Measurements from ENCODE around the gene FAM217B.

The FAM217B gene

GRCh38 chr20:59984541-59984940 lies 44.4 kb downstream of the FAM217B start:
- no peak overlapping the region for H3K4me3 Mint-ChIP-seq
- peaks cover 11% of the 10 kb centered on the region for H3K4me1 Mint-ChIP-seq
- H3K27ac Mint-ChIP-seq, result no peak overlapping the region
- no peaks in the 10 kb centered on the region for H3K27me3 Mint-ChIP-seq
- peaks cover 27% of the 10 kb centered on the region for H3K36me3 Mint-ChIP-seq
- ATAC-seq, result no peak
- peaks cover 6% of the 10 kb centered on the region for H3K9me3 Mint-ChIP-seq

GRCh38 chr20:59985164-59985563 lies 45.0 kb downstream of the FAM217B start:
- Mint-ChIP-seq H3K27ac (no peak overlapping the region), H3K4me1 (peaks cover 11% of the 10 kb centered on the region), H3K9me3 (peaks cover 6% of the 10 kb centered on the region)

GRCh38 chr20:59985864-59986263 lies 45.7 kb downstream of the FAM217B start:
- H3K36me3 Mint-ChIP-seq, result peaks cover 28% of the 10 kb centered on the region
- no peaks in the 10 kb centered on the region for H3K27me3 Mint-ChIP-seq
- H3K4me1 Mint-ChIP-seq, result peaks cover 11% of the 10 kb centered on the region
- no peak overlapping the region for H3K27ac Mint-ChIP-seq
- H3K4me3 Mint-ChIP-seq, result no peak overlapping the region
- peaks cover 6% of the 10 kb centered on the region for H3K9me3 Mint-ChIP-seq
- ATAC-seq, result no peak

More at GRCh38 chr20:59985164-59985563, 45.0 kb downstream of the FAM217B start:
- Mint-ChIP-seq H3K36me3 (peaks cover 34% of the 10 kb centered on the region), H3K4me3 (no peak overlapping the region), H3K27me3 (no peaks in the 10 kb centered on the region)
- no peak for ATAC-seq

- peaks cover 4% of the 10 kb centered on the region for H3K9me3 Mint-ChIP-seq
- no peak for ATAC-seq
- no peak overlapping the region for H3K4me3 Mint-ChIP-seq
- peaks cover 24% of the 10 kb centered on the region for H3K36me3 Mint-ChIP-seq
- no peaks in the 10 kb centered on the region for H3K27me3 Mint-ChIP-seq
- H3K27ac Mint-ChIP-seq, result no peak overlapping the region
- peaks cover 11% of the 10 kb centered on the region for H3K4me1 Mint-ChIP-seq
These were observed 46.9 kb downstream of the FAM217B start for GRCh38 chr20:59987135-59987534.

GRCh38 chr20:59988141-59988540 lies 48.0 kb downstream of the FAM217B start:
- Mint-ChIP-seq H3K4me1 (peaks cover 11% of the 10 kb centered on the region), H3K27ac (no peak overlapping the region), H3K36me3 (peaks cover 21% of the 10 kb centered on the region), H3K4me3 (no peak overlapping the region), H3K9me3 (peaks cover 3% of the 10 kb centered on the region), H3K27me3 (no peaks in the 10 kb centered on the region)
- ATAC-seq, result no peak

GRCh38 chr20:59992526-59993084 lies 52.4 kb downstream of the FAM217B start:
- no peak overlapping the region for H3K4me3 Mint-ChIP-seq

GRCh38 chr20:59993736-59994430 lies 53.7 kb downstream of the FAM217B start:
- no peaks in the 10 kb centered on the region for H3K9me3 Mint-ChIP-seq
- H3K4me3 Mint-ChIP-seq, result no peak overlapping the region
- no peak overlapping the region for H3K27ac Mint-ChIP-seq
- peaks cover 19% of the 10 kb centered on the region for H3K36me3 Mint-ChIP-seq
- no peak for ATAC-seq
- H3K27me3 Mint-ChIP-seq, result no peaks in the 10 kb centered on the region
- no peaks in the 10 kb centered on the region for H3K4me1 Mint-ChIP-seq

More at GRCh38 chr20:59992526-59993084, 52.4 kb downstream of the FAM217B start:
- H3K36me3 Mint-ChIP-seq, result peaks cover 19% of the 10 kb centered on the region
- no peak overlapping the region for H3K27ac Mint-ChIP-seq
- no peaks in the 10 kb centered on the region for H3K9me3 Mint-ChIP-seq
- no peaks in the 10 kb centered on the region for H3K4me1 Mint-ChIP-seq
- H3K27me3 Mint-ChIP-seq, result no peaks in the 10 kb centered on the region
- no peak for ATAC-seq

- Mint-ChIP-seq H3K4me1 (no peaks in the 10 kb centered on the region), H3K36me3 (peaks cover 17% of the 10 kb centered on the region), H3K27ac (no peak overlapping the region), H3K27me3 (no peaks in the 10 kb centered on the region), H3K9me3 (no peaks in the 10 kb centered on the region), H3K4me3 (no peak overlapping the region)
- ATAC-seq, result no peak
These were observed 54.5 kb downstream of the FAM217B start for GRCh38 chr20:59994697-59995122.

GRCh38 chr20:59996108-59996507 lies 55.9 kb downstream of the FAM217B start:
- no peak for ATAC-seq
- Mint-ChIP-seq H3K27ac (no peak overlapping the region), H3K4me1 (no peaks in the 10 kb centered on the region), H3K4me3 (no peak overlapping the region), H3K36me3 (peaks cover 18% of the 10 kb centered on the region), H3K27me3 (no peaks in the 10 kb centered on the region), H3K9me3 (no peaks in the 10 kb centered on the region)

GRCh38 chr20:59997896-59998295 lies 57.7 kb downstream of the FAM217B start:
- H3K27ac Mint-ChIP-seq, result no peak overlapping the region
- H3K9me3 Mint-ChIP-seq, result no peaks in the 10 kb centered on the region
- ATAC-seq, result no peak
- no peak overlapping the region for H3K4me3 Mint-ChIP-seq
- H3K36me3 Mint-ChIP-seq, result peaks cover 22% of the 10 kb centered on the region
- no peaks in the 10 kb centered on the region for H3K4me1 Mint-ChIP-seq
- no peaks in the 10 kb centered on the region for H3K27me3 Mint-ChIP-seq

Data from stimulated activated memory B cell treated with anti-CD40 and anti-IgM and Interleukin-4, amounts not matched to agents 10 μg/mL and 1 μg/mL and 100 μg/mL, for 72 hours (primary cell).